ENCODE measurements around the gene CMSS1. TPM values are rescaled to one million over a fixed set of nuclear protein-coding genes. Genes with fewer than 3 reads are reported as not detected.

The CMSS1 gene
- total and polyA plus RNA-seq, 2 of the 13 experiments (the other 11 are each of a cell fraction or from before 2014, with no cell fraction given) = 6.4 to 48.7 TPM

DNA sequence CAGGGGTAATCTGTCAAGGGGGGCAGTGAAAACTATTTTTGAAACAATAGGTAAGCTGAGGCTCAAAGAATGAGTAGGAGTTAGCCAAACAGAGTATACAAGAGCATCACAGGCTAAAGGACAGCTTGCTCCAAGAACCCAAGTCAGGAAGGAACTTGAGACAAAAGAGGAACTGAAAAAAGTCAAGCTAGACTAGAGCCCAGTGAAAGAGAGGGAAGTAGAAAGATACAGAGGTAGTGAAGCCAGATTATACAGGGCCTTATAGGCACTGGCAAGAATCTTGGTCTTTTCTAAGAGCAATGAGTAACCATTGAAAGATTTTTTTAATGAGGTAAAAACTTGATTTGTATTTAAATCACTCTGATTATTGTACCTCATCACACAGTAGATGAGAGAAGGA, 226.7 kb downstream of the CMSS1 start:
- TF ChIP-seq, protein P1, sequence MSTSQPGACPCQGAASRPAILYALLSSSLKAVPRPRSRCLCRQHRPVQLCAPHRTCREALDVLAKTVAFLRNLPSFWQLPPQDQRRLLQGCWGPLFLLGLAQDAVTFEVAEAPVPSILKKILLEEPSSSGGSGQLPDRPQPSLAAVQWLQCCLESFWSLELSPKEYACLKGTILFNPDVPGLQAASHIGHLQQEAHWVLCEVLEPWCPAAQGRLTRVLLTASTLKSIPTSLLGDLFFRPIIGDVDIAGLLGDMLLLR (CRISPR knock-in tag; IDR thresholded peaks at IDR 0.05) = no peak
- TF ChIP-seq, protein P2, sequence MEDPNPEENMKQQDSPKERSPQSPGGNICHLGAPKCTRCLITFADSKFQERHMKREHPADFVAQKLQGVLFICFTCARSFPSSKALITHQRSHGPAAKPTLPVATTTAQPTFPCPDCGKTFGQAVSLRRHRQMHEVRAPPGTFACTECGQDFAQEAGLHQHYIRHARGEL (CRISPR knock-in tag; IDR thresholded peaks at IDR 0.05) = no peak
- TF ChIP-seq ZNF850 (CRISPR knock-in tag; conservative IDR thresholded peaks at IDR 0.05) (no peak), FOXA3 (CRISPR knock-in tag; IDR thresholded peaks at IDR 0.05) (no peak), SMAD9 (CRISPR knock-in tag; IDR thresholded peaks at IDR 0.05) (no peak), CREB1 (IDR thresholded peaks at IDR 0.05) (no peak), CREB1 (CRISPR knock-in tag; IDR thresholded peaks at IDR 0.05) (no peak), ZNF207 (IDR thresholded peaks at IDR 0.05; ENCODE audit: borderline replicate concordance) (no peak), ZNF335 (CRISPR knock-in tag; IDR thresholded peaks at IDR 0.05) (no peak), ZNF557 (CRISPR knock-in tag; IDR thresholded peaks at IDR 0.05) (no peak), CCAR2 (optimal IDR thresholded peaks at IDR 0.05; ENCODE audit: low read depth, low read length) (no peak), TEAD3 (CRISPR knock-in tag; optimal IDR thresholded peaks at IDR 0.05; ENCODE audit: borderline replicate concordance) (no peak), ZBTB8A (CRISPR knock-in tag; IDR thresholded peaks at IDR 0.05; ENCODE audit: borderline replicate concordance, low read depth) (no peak), MEIS1 (CRISPR knock-in tag; IDR thresholded peaks at IDR 0.05; ENCODE audit: borderline replicate concordance) (no peak), ZNF703 (CRISPR knock-in tag; IDR thresholded peaks at IDR 0.05; ENCODE audit: borderline replicate concordance) (no peak)
- Histone ChIP-seq H3K4me3 (replicated peaks in 1 of 3; ENCODE audit: insufficient read depth in 1 of 3, low read depth in 2 of 3, low read length in 3 of 3) (no peak overlapping the region), H3K9ac (ENCODE audit: insufficient read depth, low read depth, low read length) (no peak overlapping the region), H3K4me2 (ENCODE audit: low read depth, low read length) (no peak overlapping the region), H2AFZ (ENCODE audit: low read length) (no peak overlapping the region), H3K9me3 (ENCODE audit: low read length) (no peaks in the 10 kb centered on the region), H3K27me3 (ENCODE audit: control insufficient read depth in 1 of 2, insufficient read depth in 2 of 2, low read length in 2 of 2) (no peaks in the 10 kb centered on the region; a peak in 1 of 5 replicates), H3K4me1 (ENCODE audit: insufficient read depth, low read length) (peaks cover 44% of the 10 kb centered on the region), H3K36me3 (replicated peaks in 1 of 2; ENCODE audit: control insufficient read depth in 1 of 2, insufficient read depth in 2 of 2, low read length in 2 of 2) (no peaks in the 10 kb centered on the region), H3K79me2 (ENCODE audit: insufficient read depth, low read length) (no peaks in the 10 kb centered on the region), H3K27ac (ENCODE audit: extremely low read length, insufficient read depth, low read length) (no peak overlapping the region), H4K20me1 (ENCODE audit: insufficient read depth, low read length) (no peaks in the 10 kb centered on the region)
- DNase-seq (ENCODE audit: low spot score) (no peak), ATAC-seq (no peak), FAIRE-seq (no peak)
- CTCF ChIA-PET (ENCODE audit: low intra/inter-chr PET ratio, low total read pairs) = no interaction called here
- in situ Hi-C loops (cut with HindIII; ENCODE audit: extremely low pct_ligation_motif_present, low pct_unique_long_range_greater_than_20kb) (loop anchor here (10.0 kb wide), 1 partner anchor 170 kb away; no protein-coding TSS in a partner anchor), intact Hi-C loops (cut with micrococcal nuclease; ENCODE audit: unreplicated experiment) (no loop called here)
- no TSS peak for BruUV-seq (replicated peaks)
- POLR2A ChIA-PET = no interaction called here

Measured in HepG2 (cell line).